HG03196 (cell line): Measurements from ENCODE around the gene L1CAM.

Source experiments
- ATAC-seq: cut with Tn5 transposase; IDR thresholded peaks from one replicate; pipeline ENCODE4 v1.9.1; 2021; ENCODE audit not compliant: unreplicated experiment

Gene L1CAM

DNA sequence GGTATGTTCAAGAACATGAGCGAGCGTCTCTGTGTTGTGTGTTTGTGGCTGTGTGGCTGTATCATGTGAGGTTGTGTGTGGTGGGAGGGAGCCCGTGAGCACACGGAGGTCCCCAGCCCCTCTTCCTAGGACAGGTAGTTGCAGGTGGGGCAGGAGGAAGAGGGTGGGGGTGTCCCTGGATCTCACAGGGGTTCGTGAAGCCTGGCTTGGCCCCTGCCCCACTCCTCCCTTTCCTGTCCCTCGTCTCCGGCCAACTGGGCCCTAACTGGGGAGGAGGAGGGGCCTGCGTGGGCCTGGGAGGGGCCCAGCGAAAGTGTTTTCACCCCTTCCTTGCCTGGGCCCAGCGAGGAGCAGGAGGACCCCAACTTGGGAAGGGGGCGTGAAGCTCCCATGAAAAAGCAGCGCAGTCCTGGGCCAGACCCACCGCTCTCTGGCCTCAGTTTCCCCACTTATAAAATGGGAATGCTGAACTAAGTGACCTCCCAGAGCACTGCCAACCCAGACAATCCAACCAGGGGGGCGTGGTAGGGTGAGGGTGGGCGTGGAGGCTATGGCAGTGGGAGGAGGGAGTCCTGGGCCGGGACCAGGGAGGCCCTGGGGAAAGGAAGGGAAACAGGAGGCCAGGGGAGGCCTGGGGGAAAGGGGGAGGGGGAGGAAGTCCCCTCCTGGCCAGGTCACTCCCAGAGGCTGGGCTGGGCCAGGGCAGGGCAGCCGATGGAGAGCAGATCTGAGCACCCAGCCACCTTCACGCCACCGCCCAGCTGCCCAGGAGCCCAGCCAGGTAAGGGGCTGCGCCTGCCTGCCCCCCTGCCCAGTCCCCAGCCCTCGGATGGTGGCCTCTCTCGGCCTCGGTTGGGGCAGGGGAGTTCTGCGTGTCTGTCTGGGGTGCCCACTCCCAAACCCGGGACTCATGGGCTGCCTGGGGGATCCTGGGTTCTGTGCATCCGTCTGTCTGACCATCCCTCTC lies 18.3 kb upstream of the L1CAM start, which contains the start of gene AVPR2:
Gene AVPR2, plus strand, starts transcription at position 683 of the 967 bp plus-strand sequence. CDS start 473 bp downstream, outside the sequence.
- ATAC-seq, result no peak

GRCh38 chrX:153903238-153903980 lies 17.4 kb upstream of the L1CAM start:
- ATAC-seq, result no peak

GRCh38 chrX:153902385-153902784 lies 16.4 kb upstream of the L1CAM start:
- no peak for ATAC-seq

DNA sequence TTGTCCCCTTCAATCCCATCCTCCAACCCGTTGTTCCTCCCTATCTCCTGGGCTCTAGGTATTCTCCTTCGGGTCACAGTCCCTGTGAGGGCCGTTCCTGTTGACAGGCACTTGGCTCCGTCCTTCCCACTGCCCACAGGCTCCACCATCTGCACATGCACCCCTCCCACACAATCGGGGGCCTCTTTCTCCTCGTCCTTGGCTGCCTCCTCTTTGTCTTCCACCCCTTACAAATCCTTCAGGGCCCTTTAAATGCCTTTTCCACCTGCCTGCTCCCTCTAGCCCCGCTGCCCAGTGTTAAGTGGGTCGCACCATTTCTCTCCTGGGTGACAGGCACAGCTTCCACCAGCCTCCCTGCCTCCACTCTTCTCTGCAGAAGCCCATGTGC lies 15.8 kb upstream of the L1CAM start:
- no peak for ATAC-seq

- ATAC-seq, result no peak
Measured at GRCh38 chrX:153900831-153901752, 15.1 kb upstream of the L1CAM start.

DNA sequence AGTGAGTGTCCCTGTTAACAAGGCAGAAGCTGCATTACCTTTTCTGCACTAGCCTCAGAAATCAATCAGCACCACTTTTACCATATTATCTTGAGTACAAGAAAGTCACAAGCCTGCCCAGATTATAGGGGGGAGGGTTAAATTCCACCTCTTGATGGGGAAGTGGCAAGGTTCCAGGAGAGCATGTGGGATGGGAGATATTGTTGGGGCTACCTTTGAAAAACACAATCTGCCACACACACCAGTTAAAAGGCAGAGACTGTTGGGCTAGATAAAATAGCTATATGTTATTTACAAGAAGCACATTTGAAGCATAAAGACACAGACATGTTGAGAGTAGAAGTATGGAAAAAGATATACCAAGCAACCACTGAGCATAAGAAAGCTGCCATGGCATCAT lies 11.9 kb upstream of the L1CAM start:
- ATAC-seq, result no peak

DNA sequence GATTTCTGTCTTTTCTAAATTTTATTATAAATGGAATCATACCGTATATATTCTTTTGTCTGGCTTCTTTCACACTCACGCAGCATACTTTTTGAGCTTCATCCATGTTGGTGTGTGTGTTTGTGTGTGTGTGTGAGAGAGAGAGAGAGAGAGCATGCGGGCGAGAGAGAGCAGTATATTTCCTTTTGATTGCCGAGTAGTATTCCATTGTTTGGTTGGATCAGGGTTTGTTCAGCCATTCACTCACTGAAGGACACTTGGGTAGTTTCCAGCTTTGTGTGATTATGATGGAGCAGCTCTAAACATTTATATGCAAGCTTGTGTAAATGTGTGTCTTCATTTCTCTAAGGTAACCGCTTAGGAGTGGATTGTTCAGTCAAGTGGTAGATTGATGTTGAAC lies 3.1 kb upstream of the L1CAM start:
- ATAC-seq, result no peak

DNA sequence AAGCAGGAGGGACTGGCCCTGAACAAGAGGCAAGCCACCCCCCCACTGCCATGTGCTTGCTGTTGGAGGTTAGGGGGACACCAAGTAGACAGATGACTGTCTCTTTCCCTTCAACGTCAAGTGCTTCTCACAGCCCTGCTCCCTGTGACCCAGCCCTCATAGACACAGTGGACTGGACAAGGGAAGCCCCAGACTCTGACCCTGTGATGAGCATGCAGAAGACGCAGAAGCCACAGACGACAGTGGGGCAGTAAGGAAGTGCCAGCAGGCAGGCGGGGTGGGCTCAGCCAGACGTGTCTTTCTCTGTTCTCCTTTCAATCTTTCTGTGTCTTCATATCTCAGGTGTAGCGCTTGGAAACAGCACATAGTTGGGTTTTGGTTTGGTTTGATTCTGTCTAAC lies 2.4 kb upstream of the L1CAM start:
- ATAC-seq, result no peak

DNA sequence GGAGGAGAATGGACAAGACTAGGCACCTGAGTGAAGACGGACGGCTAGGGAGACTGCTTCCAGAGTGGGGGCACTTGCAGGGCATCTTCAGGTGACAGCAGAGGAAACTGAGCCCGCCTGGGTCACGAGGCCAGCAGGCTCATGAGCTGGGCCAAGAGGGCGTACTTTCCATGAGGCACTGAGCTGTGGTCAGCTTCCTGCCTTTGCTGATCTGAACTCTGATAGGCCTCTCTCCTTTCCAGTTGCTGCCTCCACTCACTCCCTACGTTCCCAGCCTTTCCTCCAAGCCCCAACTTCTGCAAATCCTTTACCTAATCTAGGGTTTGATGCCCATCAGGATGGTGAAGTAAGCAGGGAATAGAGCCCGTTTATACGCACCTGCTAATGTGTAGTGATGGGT lies 1.4 kb upstream of the L1CAM start:
- ATAC-seq, result no peak

DNA sequence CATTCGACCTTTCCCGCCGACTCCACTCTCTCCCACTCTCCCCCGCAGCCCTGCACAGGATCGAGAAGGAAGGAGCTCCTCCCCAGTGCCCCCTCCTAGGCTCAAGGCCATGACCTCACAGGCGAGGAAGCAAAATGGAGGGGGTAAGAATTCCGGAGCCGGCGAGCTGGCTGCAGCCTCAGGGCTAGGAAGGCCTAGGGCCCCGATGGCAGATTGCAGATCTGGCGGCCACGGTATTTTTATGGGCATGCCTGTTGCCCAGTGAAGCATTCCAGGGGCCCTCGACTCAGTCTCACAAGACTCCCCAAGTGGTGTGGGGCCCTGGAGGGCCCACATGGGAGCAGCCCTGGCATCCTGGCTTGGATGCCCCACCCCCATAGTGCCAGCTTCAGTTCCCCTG lies 942 bp upstream of the L1CAM start:
- no peak for ATAC-seq

- no peak for ATAC-seq
Measured at GRCh38 chrX:153885208-153885787, 675 bp downstream of the L1CAM start.

GRCh38 chrX:153884590-153884989 lies 1.4 kb downstream of the L1CAM start:
- no peak for ATAC-seq

- ATAC-seq, result no peak
Measured at GRCh38 chrX:153884136-153884535, 1.8 kb downstream of the L1CAM start.

- ATAC-seq, result no peak
Measured at GRCh38 chrX:153883163-153883843, 2.7 kb downstream of the L1CAM start.

DNA sequence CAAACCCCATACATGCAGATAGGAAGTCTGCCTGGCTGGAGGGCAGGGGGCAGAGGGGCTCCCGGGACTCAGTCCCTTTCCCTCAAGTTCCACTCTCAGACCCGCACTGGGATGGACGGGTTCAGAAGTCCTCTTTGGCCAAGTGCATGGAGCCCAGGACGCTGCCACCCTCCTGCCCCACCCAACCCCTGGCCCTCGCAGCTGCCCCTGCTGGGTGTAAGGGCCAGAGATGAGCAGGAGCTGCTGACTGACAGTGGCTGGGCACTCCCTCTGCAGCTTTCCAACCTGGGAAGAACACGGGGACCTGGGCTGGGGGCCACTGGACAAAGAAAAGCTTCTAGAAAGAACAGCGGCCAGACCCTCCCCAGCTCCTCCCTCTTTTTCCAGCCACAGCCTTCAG lies 3.4 kb downstream of the L1CAM start:
- ATAC-seq, result no peak

DNA sequence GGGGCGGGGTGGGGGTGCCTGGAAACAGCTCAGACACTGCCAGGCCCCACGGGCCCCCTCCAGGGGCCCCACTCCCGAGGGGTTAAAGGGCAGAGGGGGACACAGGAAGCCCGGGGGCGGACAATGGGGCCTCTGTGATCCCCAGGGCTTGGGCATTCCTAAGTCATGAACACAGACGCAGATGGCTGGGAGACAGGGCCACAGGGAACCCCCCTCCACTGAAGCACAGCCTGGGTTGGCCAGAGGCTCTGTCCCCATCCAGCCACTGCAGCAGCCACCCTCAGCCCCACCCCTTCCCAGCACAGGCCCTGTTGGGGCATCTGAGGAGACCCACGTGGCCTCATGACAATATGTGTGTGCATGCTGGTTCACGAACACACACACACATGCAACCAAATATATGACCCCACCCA lies 3.9 kb downstream of the L1CAM start:
- no peak for ATAC-seq

DNA sequence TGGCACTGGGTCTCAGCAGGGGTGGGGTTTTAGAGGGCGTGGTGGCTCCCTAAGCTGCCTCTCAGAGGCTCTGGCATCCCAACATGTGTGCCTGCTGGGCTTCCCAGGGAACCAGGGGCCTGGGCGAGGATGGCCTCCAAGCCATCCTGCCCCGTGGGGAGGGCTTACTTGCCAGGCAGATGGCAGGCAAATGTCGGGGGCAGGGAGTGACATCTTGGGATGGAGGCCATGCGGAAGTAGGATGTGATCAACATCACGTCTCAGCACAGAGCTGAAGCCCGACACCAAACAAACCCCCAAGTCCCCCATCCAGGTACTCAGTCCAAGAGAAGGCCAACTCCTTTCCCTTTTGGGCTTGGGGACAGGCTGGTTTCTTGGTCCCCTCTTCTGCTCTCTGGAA lies 4.7 kb downstream of the L1CAM start:
- ATAC-seq, result no peak

DNA sequence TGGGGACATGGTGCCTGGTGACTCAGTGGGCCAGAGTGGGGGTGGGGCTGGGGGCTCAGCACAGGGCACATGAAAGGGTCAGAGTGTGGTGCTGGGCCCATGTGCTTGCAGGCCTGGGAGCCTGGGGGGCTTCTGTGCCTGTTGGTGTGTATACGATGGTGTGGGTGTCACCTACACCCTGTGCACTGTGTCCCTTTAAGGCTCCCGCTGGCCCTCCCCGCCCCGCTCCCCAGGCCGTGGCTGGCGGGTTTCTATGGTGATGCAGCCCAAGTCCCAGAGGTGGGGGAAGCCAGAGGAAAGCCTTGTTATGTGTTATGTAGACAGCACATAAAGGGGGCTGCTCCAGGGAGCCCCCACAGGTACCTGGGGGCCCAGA lies 5.5 kb downstream of the L1CAM start:
- no peak for ATAC-seq

GRCh38 chrX:153879741-153880439 lies 6.1 kb downstream of the L1CAM start:
- no peak for ATAC-seq
